HEK293 (cell line): ENCODE results near the gene FMO2.

Experiments used
- CTCF ChIA-PET: fragments of 350-600 bp; formaldehyde crosslinking; extraction: SDS; loops from one replicate; lab custom pipeline; 2021; ENCODE audit warnings: antibody characterized with exemption; lab: Yijun Ruan, JAX
- POLR2A ChIA-PET: fragments of 300-600 bp; formaldehyde crosslinking; extraction: SDS; loops from one replicate; lab custom pipeline; 2020; ENCODE audit warnings: antibody characterized with exemption, inconsistent platforms; lab: Yijun Ruan, JAX
- H3K27ac ChIP-seq: fragments of 200-500 bp; sonication (Bioruptor generic); 2 replicates; pipeline ENCODE4 v1.5.1; 2014; ENCODE audit warnings: low read depth, low read length, control low read depth, inconsistent platforms; ENCODE audit errors: extremely low read depth
- H3K36me3 ChIP-seq, 2 experiments: fragments of 200-500 bp in 1 of 2; sonication (Bioruptor generic) in 1 of 2; 1 replicate in 1 of 2; 2 replicates in 1 of 2; pipeline ENCODE4 v1.5.1; 2014 to 2017; ENCODE audit warnings: inconsistent platforms in 2 of 2, low read length in 2 of 2; ENCODE audit not compliant: control insufficient read depth in 2 of 2, insufficient read depth in 1 of 2
- H3K4me1 ChIP-seq: fragments of 200-500 bp; sonication (Bioruptor generic); 2 replicates; pipeline ENCODE4 v1.5.1; 2014; ENCODE audit warnings: mild to moderate bottlenecking, low read length, inconsistent platforms; ENCODE audit not compliant: control insufficient read depth, insufficient read depth
- H3K4me3 ChIP-seq: 2 replicates; pipeline ENCODE4 v1.5.1; 2011; ENCODE audit warnings: low read depth, mild to moderate bottlenecking, control low read depth, low read length, moderate library complexity
- H3K9me3 ChIP-seq: fragments of 200-500 bp; sonication (Bioruptor generic); 2 replicates; pipeline ENCODE4 v1.5.1; 2014; ENCODE audit warnings: low read depth, low read length, inconsistent platforms; ENCODE audit not compliant: control insufficient read depth, insufficient read depth
- GLIS1 ChIP-seq: fragments of 450-650 bp; formaldehyde crosslinking; IDR thresholded peaks from 2 replicates; pipeline ENCODE4 v1.5.1; 2016; ENCODE audit warnings: missing biosample characterization, missing genetic modification characterization
- MEIS1 ChIP-seq: sonication (generic); formaldehyde crosslinking; IDR thresholded peaks from 2 replicates; pipeline ENCODE4 v1.8.1; 2022; ENCODE audit warnings: missing genetic modification reagents, mild to moderate bottlenecking, borderline replicate concordance
- SETDB1 ChIP-seq: IDR thresholded peaks from one replicate; pipeline ENCODE4 v1.6.1; 2017; ENCODE audit warnings: mild to moderate bottlenecking, low read length, moderate library complexity, mixed read lengths; ENCODE audit not compliant: insufficient read length
- YY2 ChIP-seq: fragments of 450-650 bp; formaldehyde crosslinking; IDR thresholded peaks from 2 replicates; pipeline ENCODE4 v1.5.1; 2016; ENCODE audit warnings: missing biosample characterization, missing genetic modification characterization
- ZFP41 ChIP-seq: fragments of 450-650 bp; formaldehyde crosslinking; IDR thresholded peaks from 2 replicates; pipeline ENCODE4 v1.5.1; 2016; ENCODE audit warnings: missing biosample characterization, missing genetic modification characterization, borderline replicate concordance
- ZNF2 ChIP-seq: fragments of 450-650 bp; formaldehyde crosslinking; IDR thresholded peaks from 2 replicates; pipeline ENCODE4 v1.5.1; 2016; ENCODE audit warnings: missing biosample characterization, missing genetic modification characterization
- ZNF221 ChIP-seq: fragments of 450-650 bp; formaldehyde crosslinking; IDR thresholded peaks from 2 replicates; pipeline ENCODE4 v1.5.1; 2017; ENCODE audit warnings: missing biosample characterization, missing genetic modification characterization, borderline replicate concordance
- ZNF239 ChIP-seq: fragments of 450-650 bp; formaldehyde crosslinking; IDR thresholded peaks from 2 replicates; pipeline ENCODE4 v1.5.1; 2016; ENCODE audit warnings: missing biosample characterization, missing genetic modification characterization
- ZNF37A ChIP-seq: fragments of 450-650 bp; IDR thresholded peaks from 2 replicates; pipeline ENCODE4 v1.5.1; 2018; ENCODE audit warnings: missing biosample characterization, missing genetic modification characterization
- ZNF514 ChIP-seq: fragments of 450-650 bp; formaldehyde crosslinking; IDR thresholded peaks from 2 replicates; pipeline ENCODE4 v1.5.1; 2016; ENCODE audit warnings: missing biosample characterization, missing genetic modification characterization
- ZNF549 ChIP-seq: fragments of 450-650 bp; IDR thresholded peaks from 2 replicates; pipeline ENCODE4 v1.5.1; 2018; ENCODE audit warnings: missing biosample characterization, missing genetic modification characterization, mild to moderate bottlenecking, inconsistent platforms, moderate library complexity
- ZNF600 ChIP-seq: fragments of 450-650 bp; formaldehyde crosslinking; IDR thresholded peaks from 2 replicates; pipeline ENCODE4 v1.5.1; 2016; ENCODE audit warnings: missing biosample characterization, missing genetic modification characterization
- TF ChIP-seq, protein P1 (sequence below): fragments of 450-650 bp; formaldehyde crosslinking; IDR thresholded peaks from 2 replicates; pipeline ENCODE4 v1.5.1; 2016; ENCODE audit warnings: missing biosample characterization, missing genetic modification characterization
- TF ChIP-seq, protein P2 (sequence below): fragments of 450-650 bp; formaldehyde crosslinking; IDR thresholded peaks from 2 replicates; pipeline ENCODE4 v1.5.1; 2016; ENCODE audit warnings: missing biosample characterization, missing genetic modification characterization
- TF ChIP-seq, protein P3 (sequence below): fragments of 450-650 bp; formaldehyde crosslinking; IDR thresholded peaks from 2 replicates; pipeline ENCODE4 v1.5.1; 2017; ENCODE audit warnings: missing biosample characterization, missing genetic modification characterization
- TF ChIP-seq, protein P4 (sequence below): fragments of 450-650 bp; formaldehyde crosslinking; IDR thresholded peaks from 2 replicates; pipeline ENCODE4 v1.5.1; 2016; ENCODE audit warnings: missing biosample characterization, missing genetic modification characterization, borderline replicate concordance
- TF ChIP-seq, protein P5 (sequence below): fragments of 450-650 bp; formaldehyde crosslinking; IDR thresholded peaks from 2 replicates; pipeline ENCODE4 v1.5.1; 2016; ENCODE audit warnings: missing biosample characterization, missing genetic modification characterization

FMO2 gene

DNA sequence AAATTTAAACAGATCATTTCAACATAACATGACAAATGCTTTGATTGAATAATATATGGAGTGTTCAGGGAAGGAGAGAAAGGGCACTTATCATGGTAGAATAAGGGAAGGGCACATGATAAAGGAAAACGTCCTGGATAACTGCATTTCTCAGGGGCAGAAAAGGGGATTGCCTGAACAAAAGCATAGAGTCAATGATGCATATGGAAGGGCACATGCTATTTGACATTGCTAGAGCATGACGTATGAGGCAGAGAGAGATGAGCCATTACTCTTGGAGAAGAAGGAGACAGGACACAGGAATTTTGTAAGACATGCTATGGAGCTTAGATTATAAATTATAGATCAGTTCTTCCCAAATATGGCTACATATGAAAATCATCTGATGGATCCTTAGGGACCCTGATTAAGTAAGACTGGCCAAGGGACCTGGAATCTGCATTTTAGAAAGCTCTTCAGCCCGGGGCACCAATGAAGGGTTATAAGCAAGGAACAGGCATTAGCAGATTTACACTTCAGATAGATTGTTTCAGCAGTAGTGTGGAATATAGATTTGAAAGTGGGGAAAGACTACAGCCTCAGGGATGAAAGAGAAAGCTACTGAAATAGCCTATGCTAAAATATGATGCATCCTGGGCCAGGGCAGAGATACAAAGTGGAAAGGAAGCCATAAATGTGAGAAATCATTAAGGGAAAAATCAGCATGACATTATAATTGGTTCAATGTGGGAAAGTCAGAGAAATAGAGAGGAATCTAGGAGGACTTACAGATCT, 21.3 kb downstream of the FMO2 start:
- CTCF ChIA-PET = interaction anchor here (0.5 to 1.8 kb wide), 5 partner anchors 13 to 1313 kb away, joined by 3 to 5 read pairs (median 4); no protein-coding TSS in a partner anchor
- H3K4me1 ChIP-seq = no peaks in the 10 kb centered on the region

More for the DNA sequence above, 21.3 kb downstream of the FMO2 start:
- Histone ChIP-seq H3K9me3 (no peaks in the 10 kb centered on the region), H3K4me3 (no peak overlapping the region), H3K27ac (no peak overlapping the region), H3K36me3 (no peaks in the 10 kb centered on the region)
- POLR2A ChIA-PET = no interaction called here
- TF ChIP-seq ZFP41 (no peak), SETDB1 (no peak), ZNF600 (tag by site-specific recombination) (no peak), ZNF37A (no peak), GLIS1 (tag by site-specific recombination) (no peak), YY2 (tag by site-specific recombination) (no peak), ZNF221 (tag by site-specific recombination) (no peak), ZNF549 (tag by site-specific recombination) (no peak), ZNF514 (tag by site-specific recombination) (no peak), MEIS1 (no peak), ZNF2 (tag by site-specific recombination) (no peak), ZNF239 (tag by site-specific recombination) (no peak)
- TF ChIP-seq, protein P1, sequence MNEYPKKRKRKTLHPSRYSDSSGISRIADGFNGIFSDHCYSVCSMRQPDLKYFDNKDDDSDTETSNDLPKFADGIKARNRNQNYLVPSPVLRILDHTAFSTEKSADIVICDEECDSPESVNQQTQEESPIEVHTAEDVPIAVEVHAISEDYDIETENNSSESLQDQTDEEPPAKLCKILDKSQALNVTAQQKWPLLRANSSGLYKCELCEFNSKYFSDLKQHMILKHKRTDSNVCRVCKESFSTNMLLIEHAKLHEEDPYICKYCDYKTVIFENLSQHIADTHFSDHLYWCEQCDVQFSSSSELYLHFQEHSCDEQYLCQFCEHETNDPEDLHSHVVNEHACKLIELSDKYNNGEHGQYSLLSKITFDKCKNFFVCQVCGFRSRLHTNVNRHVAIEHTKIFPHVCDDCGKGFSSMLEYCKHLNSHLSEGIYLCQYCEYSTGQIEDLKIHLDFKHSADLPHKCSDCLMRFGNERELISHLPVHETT = no peak
- TF ChIP-seq, protein P2, sequence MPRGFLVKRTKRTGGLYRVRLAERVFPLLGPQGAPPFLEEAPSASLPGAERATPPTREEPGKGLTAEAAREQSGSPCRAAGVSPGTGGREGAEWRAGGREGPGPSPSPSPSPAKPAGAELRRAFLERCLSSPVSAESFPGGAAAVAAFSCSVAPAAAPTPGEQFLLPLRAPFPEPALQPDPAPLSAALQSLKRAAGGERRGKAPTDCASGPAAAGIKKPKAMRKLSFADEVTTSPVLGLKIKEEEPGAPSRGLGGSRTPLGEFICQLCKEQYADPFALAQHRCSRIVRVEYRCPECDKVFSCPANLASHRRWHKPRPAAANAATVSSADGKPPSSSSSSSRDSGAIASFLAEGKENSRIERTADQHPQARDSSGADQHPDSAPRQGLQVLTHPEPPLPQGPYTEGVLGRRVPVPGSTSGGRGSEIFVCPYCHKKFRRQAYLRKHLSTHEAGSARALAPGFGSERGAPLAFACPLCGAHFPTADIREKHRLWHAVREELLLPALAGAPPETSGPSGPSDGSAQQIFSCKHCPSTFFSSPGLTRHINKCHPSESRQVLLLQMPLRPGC (tag by site-specific recombination) = no peak
- TF ChIP-seq, protein P3, sequence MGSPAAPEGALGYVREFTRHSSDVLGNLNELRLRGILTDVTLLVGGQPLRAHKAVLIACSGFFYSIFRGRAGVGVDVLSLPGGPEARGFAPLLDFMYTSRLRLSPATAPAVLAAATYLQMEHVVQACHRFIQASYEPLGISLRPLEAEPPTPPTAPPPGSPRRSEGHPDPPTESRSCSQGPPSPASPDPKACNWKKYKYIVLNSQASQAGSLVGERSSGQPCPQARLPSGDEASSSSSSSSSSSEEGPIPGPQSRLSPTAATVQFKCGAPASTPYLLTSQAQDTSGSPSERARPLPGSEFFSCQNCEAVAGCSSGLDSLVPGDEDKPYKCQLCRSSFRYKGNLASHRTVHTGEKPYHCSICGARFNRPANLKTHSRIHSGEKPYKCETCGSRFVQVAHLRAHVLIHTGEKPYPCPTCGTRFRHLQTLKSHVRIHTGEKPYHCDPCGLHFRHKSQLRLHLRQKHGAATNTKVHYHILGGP (tag by site-specific recombination) = no peak
- TF ChIP-seq, protein P4, sequence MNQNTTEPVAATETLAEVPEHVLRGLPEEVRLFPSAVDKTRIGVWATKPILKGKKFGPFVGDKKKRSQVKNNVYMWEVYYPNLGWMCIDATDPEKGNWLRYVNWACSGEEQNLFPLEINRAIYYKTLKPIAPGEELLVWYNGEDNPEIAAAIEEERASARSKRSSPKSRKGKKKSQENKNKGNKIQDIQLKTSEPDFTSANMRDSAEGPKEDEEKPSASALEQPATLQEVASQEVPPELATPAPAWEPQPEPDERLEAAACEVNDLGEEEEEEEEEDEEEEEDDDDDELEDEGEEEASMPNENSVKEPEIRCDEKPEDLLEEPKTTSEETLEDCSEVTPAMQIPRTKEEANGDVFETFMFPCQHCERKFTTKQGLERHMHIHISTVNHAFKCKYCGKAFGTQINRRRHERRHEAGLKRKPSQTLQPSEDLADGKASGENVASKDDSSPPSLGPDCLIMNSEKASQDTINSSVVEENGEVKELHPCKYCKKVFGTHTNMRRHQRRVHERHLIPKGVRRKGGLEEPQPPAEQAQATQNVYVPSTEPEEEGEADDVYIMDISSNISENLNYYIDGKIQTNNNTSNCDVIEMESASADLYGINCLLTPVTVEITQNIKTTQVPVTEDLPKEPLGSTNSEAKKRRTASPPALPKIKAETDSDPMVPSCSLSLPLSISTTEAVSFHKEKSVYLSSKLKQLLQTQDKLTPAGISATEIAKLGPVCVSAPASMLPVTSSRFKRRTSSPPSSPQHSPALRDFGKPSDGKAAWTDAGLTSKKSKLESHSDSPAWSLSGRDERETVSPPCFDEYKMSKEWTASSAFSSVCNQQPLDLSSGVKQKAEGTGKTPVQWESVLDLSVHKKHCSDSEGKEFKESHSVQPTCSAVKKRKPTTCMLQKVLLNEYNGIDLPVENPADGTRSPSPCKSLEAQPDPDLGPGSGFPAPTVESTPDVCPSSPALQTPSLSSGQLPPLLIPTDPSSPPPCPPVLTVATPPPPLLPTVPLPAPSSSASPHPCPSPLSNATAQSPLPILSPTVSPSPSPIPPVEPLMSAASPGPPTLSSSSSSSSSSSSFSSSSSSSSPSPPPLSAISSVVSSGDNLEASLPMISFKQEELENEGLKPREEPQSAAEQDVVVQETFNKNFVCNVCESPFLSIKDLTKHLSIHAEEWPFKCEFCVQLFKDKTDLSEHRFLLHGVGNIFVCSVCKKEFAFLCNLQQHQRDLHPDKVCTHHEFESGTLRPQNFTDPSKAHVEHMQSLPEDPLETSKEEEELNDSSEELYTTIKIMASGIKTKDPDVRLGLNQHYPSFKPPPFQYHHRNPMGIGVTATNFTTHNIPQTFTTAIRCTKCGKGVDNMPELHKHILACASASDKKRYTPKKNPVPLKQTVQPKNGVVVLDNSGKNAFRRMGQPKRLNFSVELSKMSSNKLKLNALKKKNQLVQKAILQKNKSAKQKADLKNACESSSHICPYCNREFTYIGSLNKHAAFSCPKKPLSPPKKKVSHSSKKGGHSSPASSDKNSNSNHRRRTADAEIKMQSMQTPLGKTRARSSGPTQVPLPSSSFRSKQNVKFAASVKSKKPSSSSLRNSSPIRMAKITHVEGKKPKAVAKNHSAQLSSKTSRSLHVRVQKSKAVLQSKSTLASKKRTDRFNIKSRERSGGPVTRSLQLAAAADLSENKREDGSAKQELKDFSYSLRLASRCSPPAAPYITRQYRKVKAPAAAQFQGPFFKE (tag by site-specific recombination) = no peak
- TF ChIP-seq, protein P5, sequence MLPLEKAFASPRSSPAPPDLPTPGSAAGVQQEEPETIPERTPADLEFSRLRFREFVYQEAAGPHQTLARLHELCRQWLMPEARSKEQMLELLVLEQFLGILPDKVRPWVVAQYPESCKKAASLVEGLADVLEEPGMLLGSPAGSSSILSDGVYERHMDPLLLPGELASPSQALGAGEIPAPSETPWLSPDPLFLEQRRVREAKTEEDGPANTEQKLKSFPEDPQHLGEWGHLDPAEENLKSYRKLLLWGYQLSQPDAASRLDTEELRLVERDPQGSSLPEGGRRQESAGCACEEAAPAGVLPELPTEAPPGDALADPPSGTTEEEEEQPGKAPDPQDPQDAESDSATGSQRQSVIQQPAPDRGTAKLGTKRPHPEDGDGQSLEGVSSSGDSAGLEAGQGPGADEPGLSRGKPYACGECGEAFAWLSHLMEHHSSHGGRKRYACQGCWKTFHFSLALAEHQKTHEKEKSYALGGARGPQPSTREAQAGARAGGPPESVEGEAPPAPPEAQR = no peak
